ENCODE measurements around the gene GATD1. TPM values are rescaled to one million over a fixed set of nuclear protein-coding genes. Genes with fewer than 3 reads are reported as not detected.

Gene GATD1
- total and polyA plus RNA-seq, 10 of the 15 experiments (the other 5 are each of a cell fraction or from before 2014, with no cell fraction given): 1.2 to 92.6 (median 22.3) TPM

DNA sequence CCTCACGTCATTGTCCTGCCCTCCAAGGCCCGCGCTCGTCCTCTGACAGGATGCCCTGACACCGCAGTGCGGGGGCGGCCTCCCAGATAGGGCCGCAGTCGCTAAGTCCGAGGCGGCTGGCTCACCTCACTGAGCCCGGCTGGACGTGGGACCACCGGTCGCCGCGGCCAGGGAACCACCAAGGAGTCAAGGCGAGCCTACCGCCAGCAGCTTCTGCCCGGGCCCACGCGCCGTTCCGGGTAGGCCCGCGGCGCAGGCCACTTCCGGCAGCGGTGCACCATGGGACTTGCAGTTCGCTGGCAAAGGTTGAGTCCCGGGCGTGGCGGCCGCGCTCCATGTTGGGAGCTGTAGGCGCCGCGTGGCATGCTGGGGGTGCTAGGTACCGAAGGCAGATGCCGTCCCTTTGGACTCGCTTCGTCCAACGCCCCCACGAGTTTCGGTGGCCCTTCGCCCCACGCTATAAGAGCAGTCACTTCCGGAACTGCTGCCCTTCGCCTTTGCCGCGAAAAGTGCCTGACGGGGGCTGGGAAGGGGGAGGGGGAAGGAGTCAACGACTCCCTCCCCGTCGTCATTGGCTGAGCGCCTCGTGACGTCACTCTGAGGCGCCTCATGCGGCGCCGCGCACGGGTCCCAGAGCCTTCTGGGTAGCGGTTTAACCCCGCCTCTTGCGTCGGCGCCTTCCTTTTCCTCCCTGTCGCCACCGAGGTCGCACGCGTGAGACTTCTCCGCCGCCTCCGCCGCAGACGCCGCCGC, 32.2 kb upstream of the GATD1 start, which contains the start of gene RPLP2 (continued):
- TF ChIP-seq, protein P1, sequence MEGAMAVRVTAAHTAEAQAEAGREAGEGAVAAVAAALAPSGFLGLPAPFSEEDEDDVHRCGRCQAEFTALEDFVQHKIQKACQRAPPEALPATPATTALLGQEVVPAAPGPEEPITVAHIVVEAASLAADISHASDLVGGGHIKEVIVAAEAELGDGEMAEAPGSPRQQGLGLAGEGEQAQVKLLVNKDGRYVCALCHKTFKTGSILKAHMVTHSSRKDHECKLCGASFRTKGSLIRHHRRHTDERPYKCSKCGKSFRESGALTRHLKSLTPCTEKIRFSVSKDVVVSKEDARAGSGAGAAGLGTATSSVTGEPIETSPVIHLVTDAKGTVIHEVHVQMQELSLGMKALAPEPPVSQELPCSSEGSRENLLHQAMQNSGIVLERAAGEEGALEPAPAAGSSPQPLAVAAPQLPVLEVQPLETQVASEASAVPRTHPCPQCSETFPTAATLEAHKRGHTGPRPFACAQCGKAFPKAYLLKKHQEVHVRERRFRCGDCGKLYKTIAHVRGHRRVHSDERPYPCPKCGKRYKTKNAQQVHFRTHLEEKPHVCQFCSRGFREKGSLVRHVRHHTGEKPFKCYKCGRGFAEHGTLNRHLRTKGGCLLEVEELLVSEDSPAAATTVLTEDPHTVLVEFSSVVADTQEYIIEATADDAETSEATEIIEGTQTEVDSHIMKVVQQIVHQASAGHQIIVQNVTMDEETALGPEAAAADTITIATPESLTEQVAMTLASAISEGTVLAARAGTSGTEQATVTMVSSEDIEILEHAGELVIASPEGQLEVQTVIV (IDR thresholded peaks at IDR 0.05; ENCODE audit: borderline replicate concordance, partially characterized antibody): peak; percentile 35
- TF ChIP-seq CREM (IDR thresholded peaks at IDR 0.05; ENCODE audit: low read depth): peak; percentile 99
- peak; percentile 88 for TF ChIP-seq YY1 (IDR thresholded peaks at IDR 0.05; ENCODE audit: low read depth, low read length)
- TF ChIP-seq CBX3 (IDR thresholded peaks at IDR 0.05; ENCODE audit: borderline replicate concordance, low read depth): no peak
- no peak for TF ChIP-seq SMC3 (IDR thresholded peaks at IDR 0.05; ENCODE audit: borderline replicate concordance, low read length)
- TF ChIP-seq ZNF384 (IDR thresholded peaks at IDR 0.05; ENCODE audit: borderline replicate concordance, low read depth, low read length): no peak
- peak; percentile 47; the same call in 1 of the 2 replicates for TF ChIP-seq TBL1XR1 (IDR thresholded peaks at IDR 0.05; ENCODE audit: low read depth, low read length)
- TF ChIP-seq PAX5 (IDR thresholded peaks at IDR 0.05; ENCODE audit: borderline replicate concordance, low read depth, low read length): peak; percentile 10; the same call in 1 of the 2 replicates
- TF ChIP-seq HSF1 (IDR thresholded peaks at IDR 0.05; ENCODE audit: low read depth, low read length): no peak
- peak in 1 of 2 experiments; percentile 27; a peak in 1 of 4 replicates for TF ChIP-seq IKZF2 (IDR thresholded peaks at IDR 0.05)
- TF ChIP-seq, protein P2, sequence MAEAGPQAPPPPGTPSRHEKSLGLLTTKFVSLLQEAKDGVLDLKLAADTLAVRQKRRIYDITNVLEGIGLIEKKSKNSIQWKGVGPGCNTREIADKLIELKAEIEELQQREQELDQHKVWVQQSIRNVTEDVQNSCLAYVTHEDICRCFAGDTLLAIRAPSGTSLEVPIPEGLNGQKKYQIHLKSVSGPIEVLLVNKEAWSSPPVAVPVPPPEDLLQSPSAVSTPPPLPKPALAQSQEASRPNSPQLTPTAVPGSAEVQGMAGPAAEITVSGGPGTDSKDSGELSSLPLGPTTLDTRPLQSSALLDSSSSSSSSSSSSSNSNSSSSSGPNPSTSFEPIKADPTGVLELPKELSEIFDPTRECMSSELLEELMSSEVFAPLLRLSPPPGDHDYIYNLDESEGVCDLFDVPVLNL (IDR thresholded peaks at IDR 0.05; ENCODE audit: low read depth, low read length): 0 out of 2 replicates have a peak, but pooled peaks have one; percentile 12
- TF ChIP-seq MLLT1 (IDR thresholded peaks at IDR 0.05): no peak
- TF ChIP-seq RUNX3 (IDR thresholded peaks at IDR 0.05; ENCODE audit: low read length): peak; percentile 73
- peak; percentile 76 for TF ChIP-seq MXI1 (IDR thresholded peaks at IDR 0.05; ENCODE audit: low read depth, low read length)
- 0 out of 2 replicates have a peak, but pooled peaks have one; percentile 50 for TF ChIP-seq FOXK2 (IDR thresholded peaks at IDR 0.05)
- peak; percentile 66; the same call in 1 of the 2 replicates for TF ChIP-seq CBFB (IDR thresholded peaks at IDR 0.05; ENCODE audit: low read depth)
- TF ChIP-seq ZNF274 (IDR thresholded peaks at IDR 0.05; ENCODE audit: insufficient read depth, insufficient read length): no peak
- no peak for TF ChIP-seq SPI1 (IDR thresholded peaks at IDR 0.05; ENCODE audit: borderline replicate concordance, insufficient read depth, low read depth, low read length)
- TF ChIP-seq EP300 (IDR thresholded peaks at IDR 0.05; ENCODE audit: borderline replicate concordance in 1 of 2, control insufficient read depth in 1 of 2, low read depth in 2 of 2, low read length in 2 of 2): peak; percentile 7 to 21; a peak in 2 of 4 replicates
- TF ChIP-seq, protein P3, sequence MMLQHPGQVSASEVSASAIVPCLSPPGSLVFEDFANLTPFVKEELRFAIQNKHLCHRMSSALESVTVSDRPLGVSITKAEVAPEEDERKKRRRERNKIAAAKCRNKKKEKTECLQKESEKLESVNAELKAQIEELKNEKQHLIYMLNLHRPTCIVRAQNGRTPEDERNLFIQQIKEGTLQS (IDR thresholded peaks at IDR 0.05; ENCODE audit: borderline replicate concordance, extremely low read depth, low read depth, low read length): peak; percentile 91
- TF ChIP-seq ESRRA (IDR thresholded peaks at IDR 0.05; ENCODE audit: low read length): peak; percentile 70; the same call in 1 of the 2 replicates
- TF ChIP-seq MYC (IDR thresholded peaks at IDR 0.05; ENCODE audit: insufficient read depth, insufficient read length, insufficient replicate concordance, low read length, severe bottlenecking): peak; percentile 91
- TF ChIP-seq ATF7 (IDR thresholded peaks at IDR 0.05; ENCODE audit: low read depth): peak; percentile 96

All from GM12878 (cell line).